Measurements from ENCODE around the gene RPP25L. TPM values are rescaled to one million over a fixed set of nuclear protein-coding genes. Genes with fewer than 3 reads are reported as not detected.

RPP25L gene
- polyA plus RNA-seq, 1 of the 3 experiments (the other 2 are of a cell fraction), result 47.6 TPM

GRCh38 chr9:34594177-34594576 is 17.7 kb downstream of the RPP25L start:
- Histone ChIP-seq H3K9me3 (no peaks in the 10 kb centered on the region), H2AFZ (ENCODE audit: low read depth) (no peak overlapping the region), H3K4me2 (no peak overlapping the region), H4K20me1 (ENCODE audit: insufficient read depth) (0 out of 2 replicates have a peak, but pooled peaks cover 4% of the 10 kb centered on the region), H3K27ac (ENCODE audit: low read depth in 2 of 2, low read length in 1 of 2) (no peak overlapping the region), H3F3A (replicated peaks; ENCODE audit: insufficient read depth) (no peaks in the 10 kb centered on the region), H3K36me3 (replicated peaks in 1 of 2; ENCODE audit: control insufficient read depth in 1 of 2, insufficient read depth in 2 of 2, low read length in 1 of 2) (no peaks in the 10 kb centered on the region), H3K9ac (no peak overlapping the region), H3K4me1 (ENCODE audit: control insufficient read depth in 1 of 2, insufficient read depth in 2 of 2, low read depth in 1 of 2, low read length in 1 of 2) (peaks cover 0 to 13% of the 10 kb centered on the region in 2 experiments; a peak in 1 of 4 replicates), H3K9me2 (no peaks in the 10 kb centered on the region), H3K4me3 (ENCODE audit: low read depth in 2 of 2, low read length in 1 of 2) (no peak overlapping the region), H3K79me2 (ENCODE audit: insufficient read depth) (no peaks in the 10 kb centered on the region), H3K27me3 (ENCODE audit: insufficient read depth) (peaks cover 16% of the 10 kb centered on the region; the same call in 1 of the 2 replicates)
- POLR2A ChIA-PET, result no interaction called here
- TF ChIP-seq CTCF (IDR thresholded peaks at IDR 0.05), result 0 out of 2 replicates have a peak, but pooled peaks have one; percentile 9
- no peak for TF ChIP-seq USF1 (IDR thresholded peaks at IDR 0.05; ENCODE audit: borderline replicate concordance, low read depth)
- CTCF ChIA-PET, result interaction anchor here (0.8 to 9.8 kb wide), 6 partner anchors 11 to 190 kb away, joined by 3 to 507 read pairs (median 58); partner anchors contain the start of gene ARID3C
- DNase-seq, result no peak
- WGBS (ENCODE audit: low lambda C conversion rate), result 76% methylated on average over 9 of the region's 9 CpGs

- WGBS (ENCODE audit: low lambda C conversion rate), result 74% methylated on average over 25 of the region's 26 CpGs
- ChIA-PET POLR2A (no interaction called here), CTCF (interaction anchor here (0.8 to 9.8 kb wide), 18 partner anchors 8 to 260 kb away, joined by 3 to 507 read pairs (median 24); partner anchors contain the start of gene RPP25L)
- no peak overlapping the region for H2AFZ ChIP-seq (ENCODE audit: low read depth)
- TF ChIP-seq FOXJ3 (CRISPR knock-in tag; IDR thresholded peaks at IDR 0.05) (no peak), USF2 (IDR thresholded peaks at IDR 0.05; ENCODE audit: borderline replicate concordance, low read depth, low read length) (no peak), EP300 (IDR thresholded peaks at IDR 0.05; ENCODE audit: borderline replicate concordance in 1 of 2, low read depth in 1 of 2, low read length in 1 of 2) (no peak), GATA2 (CRISPR knock-in tag; IDR thresholded peaks at IDR 0.05) (no peak), ZBTB33 (IDR thresholded peaks at IDR 0.05; ENCODE audit: borderline replicate concordance, low read depth) (no peak), ELF1 (IDR thresholded peaks at IDR 0.05) (no peak), RAD21 (IDR thresholded peaks at IDR 0.05; ENCODE audit: low read length) (no peak), SIN3A (IDR thresholded peaks at IDR 0.05; ENCODE audit: borderline replicate concordance, low read depth, low read length) (no peak), TCF12 (IDR thresholded peaks at IDR 0.05) (no peak), POLR2AphosphoS5 (IDR thresholded peaks at IDR 0.05; ENCODE audit: low read depth, low read length) (no peak), TEAD4 (IDR thresholded peaks at IDR 0.05; ENCODE audit: borderline replicate concordance, insufficient read depth) (no peak)
- 0 out of 2 replicates have a peak, but pooled peaks cover 4% of the 10 kb centered on the region for H4K20me1 ChIP-seq (ENCODE audit: insufficient read depth)
- H3K9me3 ChIP-seq, result no peaks in the 10 kb centered on the region
- no peaks in the 10 kb centered on the region for H3K9me2 ChIP-seq
- DNase-seq, result peak; percentile 47
- H3K4me2 ChIP-seq, result no peak overlapping the region
- H3K79me2 ChIP-seq (ENCODE audit: insufficient read depth), result no peaks in the 10 kb centered on the region
- no peaks in the 10 kb centered on the region for H3K36me3 ChIP-seq (replicated peaks in 1 of 2; ENCODE audit: control insufficient read depth in 1 of 2, insufficient read depth in 2 of 2, low read length in 1 of 2)
- H3K9ac ChIP-seq, result no peak overlapping the region
- H3F3A ChIP-seq (replicated peaks; ENCODE audit: insufficient read depth), result no peaks in the 10 kb centered on the region
- peaks cover 0 to 14% of the 10 kb centered on the region in 2 experiments; a peak in 1 of 4 replicates for H3K4me1 ChIP-seq (ENCODE audit: control insufficient read depth in 1 of 2, insufficient read depth in 2 of 2, low read depth in 1 of 2, low read length in 1 of 2)
- peaks cover 27% of the 10 kb centered on the region for H3K27me3 ChIP-seq (ENCODE audit: insufficient read depth)
- H3K4me3 ChIP-seq (ENCODE audit: low read depth in 2 of 2, low read length in 1 of 2), result no peak overlapping the region
- no peak overlapping the region for H3K27ac ChIP-seq (ENCODE audit: low read depth in 2 of 2, low read length in 1 of 2)
Observed at GRCh38 chr9:34592895-34593601, 18.8 kb downstream of the RPP25L start.
